GF-D8 (cell line): ENCODE results near the gene RAB5B.
"Not testable (repeated sequence)": the region's sequence is repeated elsewhere in the genome, so short reads cannot be mapped to it uniquely, and the experiment has no call there.

Experiments
- DNase-seq: peaks from one replicate; lab custom pipeline; 2025; lab: John Stamatoyannopoulos, UW

Gene RAB5B

DNA sequence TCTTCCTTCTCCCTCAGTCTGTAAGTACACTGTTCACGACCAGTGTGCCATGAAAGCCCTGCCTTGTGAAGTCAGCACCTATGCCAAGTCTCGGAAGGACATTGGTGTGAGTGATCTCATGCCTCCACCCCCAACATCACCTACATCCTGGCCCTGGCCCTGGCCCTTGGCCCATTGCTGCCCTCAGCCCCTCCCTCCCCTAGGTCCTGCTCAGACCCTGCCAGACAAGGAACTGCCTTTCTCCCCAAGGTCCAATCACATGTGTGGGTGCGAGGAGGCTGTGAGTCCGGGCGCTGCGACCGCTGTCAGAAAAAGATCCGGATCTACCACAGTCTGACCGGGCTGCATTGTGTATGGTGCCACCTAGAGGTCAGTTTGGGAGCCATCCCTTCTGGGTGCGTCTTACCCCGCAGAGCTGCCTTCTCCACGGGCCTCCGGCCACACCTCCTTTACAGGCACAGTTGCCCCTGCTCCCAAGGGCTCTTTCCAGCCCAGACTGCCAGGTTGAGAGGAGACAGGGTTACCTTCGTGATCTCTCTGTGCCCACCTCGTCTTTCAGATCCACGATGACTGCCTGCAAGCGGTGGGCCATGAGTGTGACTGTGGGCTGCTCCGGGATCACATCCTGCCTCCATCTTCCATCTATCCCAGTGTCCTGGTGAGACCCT is 33.7 kb upstream of the RAB5B start:
- DNase-seq: peak; percentile 29

DNA sequence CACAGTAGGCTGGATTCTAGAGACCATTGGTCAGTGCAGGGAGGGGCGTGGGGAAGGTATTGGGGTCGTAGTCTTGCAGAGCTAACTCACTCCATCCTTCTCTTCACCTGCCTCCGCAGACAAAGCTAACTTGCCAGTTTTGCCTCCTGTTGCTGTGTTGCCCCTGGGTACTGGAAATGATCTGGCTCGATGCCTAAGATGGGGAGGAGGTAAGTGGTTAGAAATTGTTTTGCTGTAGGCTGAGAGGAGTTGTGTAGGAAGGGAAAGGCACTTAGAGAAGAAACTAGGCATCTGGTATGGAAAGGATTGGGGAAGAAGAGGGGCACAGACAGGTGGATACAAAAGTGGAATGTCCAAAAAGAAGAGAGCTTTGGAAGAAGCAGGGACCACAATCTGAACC is 31.8 kb upstream of the RAB5B start:
- no peak for DNase-seq

DNA sequence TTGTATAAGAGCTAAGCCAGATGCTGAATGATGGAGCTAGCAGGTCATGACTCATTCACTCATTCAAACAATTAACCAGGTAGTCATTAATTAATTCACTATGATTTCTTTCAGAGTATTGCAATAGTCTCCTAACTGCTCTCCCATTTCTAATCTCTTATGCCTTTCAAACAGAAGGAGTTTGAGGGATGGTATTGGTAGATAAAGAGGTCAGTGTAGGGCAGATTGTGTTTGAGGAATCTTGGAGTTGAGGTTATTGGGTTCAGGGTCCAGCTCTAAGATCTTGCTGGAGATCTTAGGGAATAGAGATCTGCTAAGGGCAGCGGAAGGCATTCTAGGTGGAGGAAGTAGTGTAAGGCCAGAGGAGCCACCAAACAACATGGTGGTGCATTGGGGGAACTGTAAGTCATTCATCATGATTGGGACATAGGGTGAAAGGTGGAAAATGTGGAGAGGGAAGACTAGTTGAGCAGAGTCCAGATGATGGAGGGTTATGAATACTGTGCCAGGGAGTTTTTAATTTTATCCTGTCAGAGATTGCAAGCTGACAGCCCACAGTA is 31.2 kb upstream of the RAB5B start:
- DNase-seq: no peak

DNA sequence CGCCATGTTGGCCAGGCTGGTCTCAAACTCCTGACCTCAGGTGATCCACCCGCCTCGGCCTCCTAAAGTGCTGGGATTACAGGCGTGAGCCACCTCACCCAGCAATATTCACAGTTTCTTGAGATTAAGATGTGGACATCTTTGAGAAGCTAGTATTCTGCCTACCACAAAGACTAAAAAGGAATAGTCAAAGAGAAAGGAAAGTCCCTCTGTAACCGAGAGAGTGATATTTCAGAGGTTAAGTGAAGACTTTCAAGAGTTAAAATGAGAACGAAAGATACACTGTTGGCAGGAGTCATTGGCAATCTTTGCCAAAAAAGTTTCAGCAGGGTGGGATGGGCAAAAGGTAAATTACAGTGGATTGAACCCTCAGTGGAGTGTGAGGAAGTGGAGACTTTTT is 27.3 kb upstream of the RAB5B start:
- no peak for DNase-seq

GRCh38 chr12:55955344-55955743 is 18.5 kb upstream of the RAB5B start:
- no peak for DNase-seq

DNA sequence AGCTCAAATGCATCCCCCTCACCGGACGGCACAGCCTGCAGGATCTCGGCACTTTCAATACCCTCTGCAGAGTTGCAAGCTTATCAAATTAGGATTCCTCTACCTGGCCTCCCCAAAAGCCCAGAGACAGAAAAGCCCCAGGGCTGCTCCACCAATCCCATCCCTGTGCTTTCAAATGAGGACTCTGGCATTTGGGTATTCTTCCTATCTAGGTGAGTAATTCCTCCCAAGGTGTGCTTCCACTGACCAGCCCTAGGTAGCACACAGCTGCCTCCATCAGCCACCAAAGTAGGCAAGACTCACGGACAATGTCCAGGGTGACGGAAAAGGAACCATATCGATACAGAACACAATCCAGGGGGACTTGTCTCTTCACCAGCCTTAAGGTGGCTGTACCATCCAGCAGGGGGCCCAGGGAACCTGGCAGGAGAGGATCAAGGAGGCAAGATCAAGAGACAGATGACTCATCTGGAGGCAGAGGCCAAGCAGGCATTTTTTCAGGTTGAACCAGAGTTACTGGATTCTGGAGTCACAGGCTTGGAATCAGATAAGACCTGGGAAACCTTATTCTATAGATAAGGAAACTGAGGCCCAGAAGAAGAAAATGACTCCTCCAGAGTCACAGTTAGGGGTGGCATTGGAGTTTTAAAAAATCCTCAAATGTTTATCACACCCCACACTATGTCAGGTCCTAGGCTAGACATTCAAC is 17.9 kb upstream of the RAB5B start:
- DNase-seq: no peak

GRCh38 chr12:55957106-55957859 is 16.6 kb upstream of the RAB5B start:
- no peak for DNase-seq

- no peak for DNase-seq
Measured at GRCh38 chr12:55963760-55964159, 10.1 kb upstream of the RAB5B start.

GRCh38 chr12:55965240-55965639 is 8.6 kb upstream of the RAB5B start:
- DNase-seq: no peak

- no peak for DNase-seq
Measured at GRCh38 chr12:55965941-55966407, 7.9 kb upstream of the RAB5B start, which contains the start of gene PMEL. PMEL (minus strand) TSS chr12:55966042; CDS start chr12:55966011, 31 bp downstream.

GRCh38 chr12:55966408-55967281 is 7.2 kb upstream of the RAB5B start, which contains the start of gene CDK2:
CDK2 (plus strand) TSS chr12:55966830; CDS start chr12:55967009, 179 bp downstream.
- DNase-seq: peak; percentile 53

DNA sequence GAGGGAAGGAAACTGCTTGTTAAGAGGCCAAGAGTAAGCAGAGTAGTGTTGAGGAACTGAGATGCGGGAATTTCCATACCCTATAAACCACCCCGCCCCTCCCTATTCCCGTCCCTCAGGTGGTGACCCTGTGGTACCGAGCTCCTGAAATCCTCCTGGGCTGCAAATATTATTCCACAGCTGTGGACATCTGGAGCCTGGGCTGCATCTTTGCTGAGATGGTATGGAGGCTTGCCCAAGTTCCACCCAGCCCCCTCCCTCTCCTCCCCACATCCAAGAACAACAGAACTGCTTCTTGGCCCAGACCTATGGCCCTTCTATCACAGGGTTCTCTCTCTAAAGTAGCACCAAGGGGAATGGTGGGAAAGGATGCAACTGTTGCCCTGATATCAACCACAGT is 4.5 kb upstream of the RAB5B start:
- DNase-seq: no peak

GRCh38 chr12:55970775-55971174 is 3.1 kb upstream of the RAB5B start:
- DNase-seq: no peak

- DNase-seq: no peak
Measured at GRCh38 chr12:55972042-55972441, 1.8 kb upstream of the RAB5B start.

GRCh38 chr12:55972456-55972855 is 1.4 kb upstream of the RAB5B start:
- no peak for DNase-seq

DNA sequence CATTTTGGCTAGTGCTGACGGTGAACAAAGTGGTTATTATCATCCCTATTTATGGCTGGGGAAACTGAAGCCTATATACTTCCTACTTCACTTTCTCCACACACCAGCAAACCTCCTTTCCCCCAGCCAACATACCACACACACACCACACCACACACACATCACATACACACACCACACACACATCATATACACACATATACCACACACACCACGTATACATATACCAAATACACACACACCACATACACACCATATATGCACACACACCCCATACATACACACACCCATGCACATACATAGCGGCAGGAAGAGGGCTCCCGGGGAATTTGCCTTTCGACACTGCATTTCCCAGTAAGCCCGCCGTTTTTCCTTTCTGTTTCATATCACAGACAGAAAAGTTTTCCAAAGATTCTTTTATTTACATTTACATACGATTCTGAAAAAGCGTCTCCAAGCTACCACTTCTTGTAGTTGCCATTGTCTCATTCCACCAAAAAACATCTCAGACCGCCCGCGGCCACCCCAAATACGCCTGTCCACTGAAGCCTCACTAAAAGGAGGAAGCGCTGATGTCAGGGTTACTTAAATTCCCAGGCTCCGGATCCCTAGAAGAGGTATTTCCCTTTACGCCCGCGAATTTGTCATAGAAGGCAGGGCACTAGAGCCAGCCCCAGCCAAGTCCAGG is 823 bp upstream of the RAB5B start:
- DNase-seq: no peak

GRCh38 chr12:55974308-55974730 is 441 bp downstream of the RAB5B start:
- peak; percentile 12 for DNase-seq

DNA sequence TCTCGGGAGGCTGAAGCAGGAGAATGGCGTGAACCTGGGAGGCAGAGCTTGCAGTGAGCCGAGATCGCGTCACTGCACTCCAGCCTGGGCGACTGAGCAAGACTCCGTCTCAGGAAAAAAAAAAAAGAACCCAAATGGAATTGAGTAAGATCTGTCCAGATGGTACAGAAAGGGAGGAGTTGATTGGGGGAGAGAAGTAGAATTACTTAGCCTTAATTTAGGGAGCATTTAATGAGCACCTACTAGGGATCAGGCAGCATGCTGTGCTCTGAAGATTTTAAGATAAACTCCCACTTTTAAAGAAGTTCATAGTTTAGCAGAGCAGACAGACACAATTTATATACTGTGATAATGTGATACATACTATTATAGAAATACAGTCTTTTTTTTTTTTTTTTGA is 4.5 kb downstream of the RAB5B start:
- DNase-seq: peak; percentile 83

- DNase-seq: no peak
Measured at GRCh38 chr12:55979069-55979468, 5.2 kb downstream of the RAB5B start.

GRCh38 chr12:55981882-55982281 is 8.0 kb downstream of the RAB5B start:
- not testable (repeated sequence) for DNase-seq
